ENCODE results near the gene HEATR5A.
"Not testable (repeated sequence)": the region's sequence is repeated elsewhere in the genome, so short reads cannot be mapped to it uniquely, and the experiment has no call there.

DNA sequence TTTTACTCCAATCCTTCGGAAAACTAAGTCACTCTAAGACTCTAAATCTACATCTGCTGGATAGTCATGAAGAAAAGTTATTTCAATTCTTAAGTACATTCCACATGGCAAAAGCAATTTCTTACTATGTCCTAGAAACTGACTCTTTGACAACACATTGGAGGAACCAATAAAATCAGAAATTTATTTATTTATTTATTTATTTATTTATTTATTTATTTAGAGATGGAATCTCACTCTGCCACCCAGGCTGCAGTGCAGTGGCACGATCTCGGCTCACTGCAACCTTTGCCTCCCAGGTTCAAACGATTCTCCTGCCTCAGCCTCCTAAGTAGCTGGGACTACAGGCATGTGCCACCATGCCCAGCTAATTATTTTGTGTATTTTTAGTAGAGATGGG lies 58.6 kb downstream of the HEATR5A start:
- TF ChIP-seq REST (IDR thresholded peaks at IDR 0.05; ENCODE audit: low read depth, low read length); FOSL2 (IDR thresholded peaks at IDR 0.05; ENCODE audit: borderline replicate concordance, low read depth); RCOR1 (IDR thresholded peaks at IDR 0.05; ENCODE audit: low read length); EZH2phosphoT487 (IDR thresholded peaks at IDR 0.05; ENCODE audit: borderline replicate concordance, low read depth); FOXJ3 (CRISPR knock-in tag; IDR thresholded peaks at IDR 0.05); ELF1 (IDR thresholded peaks at IDR 0.05); MEF2A (IDR thresholded peaks at IDR 0.05; ENCODE audit: borderline replicate concordance, low read depth); GATA2 (CRISPR knock-in tag; IDR thresholded peaks at IDR 0.05); MXI1 (IDR thresholded peaks at IDR 0.05; ENCODE audit: low read depth, low read length); YY1 (IDR thresholded peaks at IDR 0.05; ENCODE audit: low read depth); RXRA (IDR thresholded peaks at IDR 0.05; ENCODE audit: borderline replicate concordance, low read depth); EP300 (IDR thresholded peaks at IDR 0.05; ENCODE audit: borderline replicate concordance in 1 of 2, low read depth in 1 of 2, low read length in 1 of 2); GABPA (IDR thresholded peaks at IDR 0.05; ENCODE audit: low read depth): not testable (repeated sequence)
- TF ChIP-seq, protein P1, sequence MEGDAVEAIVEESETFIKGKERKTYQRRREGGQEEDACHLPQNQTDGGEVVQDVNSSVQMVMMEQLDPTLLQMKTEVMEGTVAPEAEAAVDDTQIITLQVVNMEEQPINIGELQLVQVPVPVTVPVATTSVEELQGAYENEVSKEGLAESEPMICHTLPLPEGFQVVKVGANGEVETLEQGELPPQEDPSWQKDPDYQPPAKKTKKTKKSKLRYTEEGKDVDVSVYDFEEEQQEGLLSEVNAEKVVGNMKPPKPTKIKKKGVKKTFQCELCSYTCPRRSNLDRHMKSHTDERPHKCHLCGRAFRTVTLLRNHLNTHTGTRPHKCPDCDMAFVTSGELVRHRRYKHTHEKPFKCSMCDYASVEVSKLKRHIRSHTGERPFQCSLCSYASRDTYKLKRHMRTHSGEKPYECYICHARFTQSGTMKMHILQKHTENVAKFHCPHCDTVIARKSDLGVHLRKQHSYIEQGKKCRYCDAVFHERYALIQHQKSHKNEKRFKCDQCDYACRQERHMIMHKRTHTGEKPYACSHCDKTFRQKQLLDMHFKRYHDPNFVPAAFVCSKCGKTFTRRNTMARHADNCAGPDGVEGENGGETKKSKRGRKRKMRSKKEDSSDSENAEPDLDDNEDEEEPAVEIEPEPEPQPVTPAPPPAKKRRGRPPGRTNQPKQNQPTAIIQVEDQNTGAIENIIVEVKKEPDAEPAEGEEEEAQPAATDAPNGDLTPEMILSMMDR (IDR thresholded peaks at IDR 0.05): not testable (repeated sequence)
